ENCODE data around the gene ARHGEF5.

Gene ARHGEF5

DNA sequence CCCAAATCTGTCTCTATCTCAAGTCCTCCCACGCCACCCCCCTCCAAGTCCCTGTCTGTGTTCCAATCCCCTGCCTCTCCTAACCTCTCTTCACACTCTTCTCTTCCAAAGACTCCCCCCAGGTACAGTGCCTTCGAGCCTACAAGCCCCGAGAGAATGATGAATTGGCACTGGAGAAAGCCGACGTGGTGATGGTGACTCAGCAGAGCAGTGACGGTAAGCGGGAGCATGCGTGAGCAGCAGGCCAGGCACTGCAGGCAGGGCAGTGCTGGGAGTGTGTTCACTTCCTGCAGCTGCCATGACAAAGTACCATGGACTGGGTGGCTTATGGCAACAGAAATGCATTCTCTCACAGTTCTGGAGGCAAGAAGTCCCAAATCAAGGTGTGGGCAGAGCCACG, 23.4 kb downstream of the ARHGEF5 start:
- peak; percentile 14 for DNase-seq (ENCODE audit: low read depth)
- H3K4me3 ChIP-seq (ENCODE audit: low read length) = no peak overlapping the region
- TF ChIP-seq, protein P1, sequence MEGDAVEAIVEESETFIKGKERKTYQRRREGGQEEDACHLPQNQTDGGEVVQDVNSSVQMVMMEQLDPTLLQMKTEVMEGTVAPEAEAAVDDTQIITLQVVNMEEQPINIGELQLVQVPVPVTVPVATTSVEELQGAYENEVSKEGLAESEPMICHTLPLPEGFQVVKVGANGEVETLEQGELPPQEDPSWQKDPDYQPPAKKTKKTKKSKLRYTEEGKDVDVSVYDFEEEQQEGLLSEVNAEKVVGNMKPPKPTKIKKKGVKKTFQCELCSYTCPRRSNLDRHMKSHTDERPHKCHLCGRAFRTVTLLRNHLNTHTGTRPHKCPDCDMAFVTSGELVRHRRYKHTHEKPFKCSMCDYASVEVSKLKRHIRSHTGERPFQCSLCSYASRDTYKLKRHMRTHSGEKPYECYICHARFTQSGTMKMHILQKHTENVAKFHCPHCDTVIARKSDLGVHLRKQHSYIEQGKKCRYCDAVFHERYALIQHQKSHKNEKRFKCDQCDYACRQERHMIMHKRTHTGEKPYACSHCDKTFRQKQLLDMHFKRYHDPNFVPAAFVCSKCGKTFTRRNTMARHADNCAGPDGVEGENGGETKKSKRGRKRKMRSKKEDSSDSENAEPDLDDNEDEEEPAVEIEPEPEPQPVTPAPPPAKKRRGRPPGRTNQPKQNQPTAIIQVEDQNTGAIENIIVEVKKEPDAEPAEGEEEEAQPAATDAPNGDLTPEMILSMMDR (IDR thresholded peaks at IDR 0.05; ENCODE audit: insufficient read depth, low read depth, low read length, missing control alignments) = no peak

DNA sequence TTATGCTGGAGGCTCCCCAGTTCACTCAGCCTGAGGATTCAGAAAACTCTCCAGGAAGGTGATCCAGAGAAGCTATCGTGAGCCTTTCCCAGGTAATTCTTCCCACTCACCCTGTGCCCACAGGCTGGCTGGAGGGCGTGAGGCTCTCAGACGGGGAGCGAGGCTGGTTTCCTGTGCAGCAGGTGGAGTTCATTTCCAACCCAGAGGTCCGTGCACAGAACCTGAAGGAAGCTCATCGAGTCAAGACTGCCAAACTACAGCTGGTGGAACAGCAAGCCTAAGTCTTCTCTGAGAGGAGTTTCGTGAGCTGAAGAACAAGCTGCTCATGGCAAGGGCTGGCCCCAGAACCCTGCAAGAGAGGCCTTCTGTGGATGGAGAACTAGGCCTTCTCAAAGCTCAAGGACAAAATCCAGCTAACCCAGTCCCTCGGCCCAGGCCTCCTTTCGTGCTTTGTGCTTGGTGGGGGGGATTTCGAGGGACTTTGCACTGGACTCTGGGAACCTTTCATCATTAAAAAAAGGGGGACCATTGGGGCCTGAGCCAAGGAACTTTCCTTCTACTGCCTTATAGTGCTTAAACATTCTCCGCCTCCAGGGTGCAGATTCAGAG, 24.7 kb downstream of the ARHGEF5 start:
- TF ChIP-seq, protein P1 (IDR thresholded peaks at IDR 0.05; ENCODE audit: insufficient read depth, low read depth, low read length, missing control alignments) = no peak
- no peak overlapping the region for H3K4me3 ChIP-seq (ENCODE audit: low read length)
- no peak for DNase-seq (ENCODE audit: low read depth)

DNA sequence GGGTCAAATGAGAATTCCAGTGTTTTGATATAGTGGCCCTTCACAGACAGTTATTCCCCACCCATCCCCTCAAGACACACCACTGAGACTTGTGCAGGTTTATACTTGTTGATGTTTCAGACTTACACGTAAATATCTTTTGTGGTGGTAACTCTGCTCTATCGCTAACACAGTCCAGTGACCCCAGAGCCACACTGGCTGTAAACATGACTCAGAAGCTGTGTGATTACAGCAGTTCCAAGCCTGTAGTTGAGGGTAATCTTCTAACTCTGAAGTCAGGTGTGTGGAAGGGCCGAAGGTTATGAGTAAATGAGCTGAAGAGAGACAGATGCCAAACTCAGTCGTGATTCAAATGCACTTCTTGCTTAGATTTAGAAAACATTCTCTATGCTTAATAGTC, 28.9 kb downstream of the ARHGEF5 start:
- no peak overlapping the region for H3K4me3 ChIP-seq (ENCODE audit: low read length)
- DNase-seq (ENCODE audit: low read depth) = peak; percentile 60
- TF ChIP-seq, protein P1 (IDR thresholded peaks at IDR 0.05; ENCODE audit: insufficient read depth, low read depth, low read length, missing control alignments) = no peak

DNA sequence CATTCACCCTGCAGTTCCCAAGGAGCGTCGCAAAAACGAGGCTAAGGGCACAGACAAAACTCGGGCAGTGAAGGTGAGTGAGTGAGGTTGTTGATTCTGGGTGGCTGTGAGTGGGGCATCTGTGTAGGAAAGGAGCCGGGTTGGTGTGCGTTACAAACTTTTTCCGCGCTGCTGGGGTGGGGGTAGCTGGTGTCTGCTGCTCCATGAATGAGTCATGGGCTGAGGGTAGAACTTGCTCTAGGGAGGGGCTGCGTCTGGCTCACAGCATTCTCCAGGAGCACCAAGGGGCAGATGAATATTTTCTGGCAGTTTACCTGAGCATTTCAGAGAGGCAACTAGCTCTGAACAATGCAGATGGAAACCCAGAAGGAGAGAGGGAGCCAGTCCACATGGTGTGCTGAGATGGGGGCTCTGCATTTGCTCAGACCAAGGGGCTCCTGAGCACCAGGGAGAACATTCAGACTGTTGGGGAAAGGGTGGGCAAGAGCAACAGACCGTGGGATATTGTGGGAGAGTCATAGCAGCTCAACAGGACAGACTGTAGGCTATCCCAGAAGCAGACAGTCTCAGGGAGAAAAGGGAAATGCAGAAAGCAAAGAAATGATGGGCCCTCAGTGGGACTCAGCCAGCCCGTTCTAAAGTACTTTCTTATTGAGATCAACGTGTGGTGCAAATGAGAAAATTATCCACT, 29.5 kb downstream of the ARHGEF5 start:
- no peak overlapping the region for H3K4me3 ChIP-seq (ENCODE audit: low read length)
- peak; percentile 74 for DNase-seq (ENCODE audit: low read depth)
- TF ChIP-seq, protein P1 (IDR thresholded peaks at IDR 0.05; ENCODE audit: insufficient read depth, low read depth, low read length, missing control alignments) = no peak

DNA sequence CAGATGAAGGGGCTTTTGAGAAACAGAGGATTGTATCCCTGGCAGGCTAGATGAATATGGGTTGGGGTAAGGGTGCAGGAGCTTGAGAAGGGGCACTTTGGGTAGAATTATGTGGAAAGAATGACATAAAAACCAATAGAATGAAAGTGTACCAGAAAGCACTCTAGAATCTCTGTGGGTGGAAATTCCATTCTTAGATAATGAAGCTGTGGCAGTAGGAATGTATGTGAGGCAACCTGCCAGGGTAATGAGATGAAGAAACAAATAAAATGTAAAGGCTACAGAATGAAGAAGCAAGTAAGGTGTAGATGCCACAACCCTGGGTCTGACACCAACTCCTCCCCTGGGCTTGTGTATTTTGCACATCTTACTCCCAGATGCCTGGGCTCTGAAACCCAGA, 31.5 kb downstream of the ARHGEF5 start:
- peak; percentile 10 for DNase-seq (ENCODE audit: low read depth)
- no peak overlapping the region for H3K4me3 ChIP-seq (ENCODE audit: low read length)
- TF ChIP-seq, protein P1 (IDR thresholded peaks at IDR 0.05; ENCODE audit: insufficient read depth, low read depth, low read length, missing control alignments) = no peak

DNA sequence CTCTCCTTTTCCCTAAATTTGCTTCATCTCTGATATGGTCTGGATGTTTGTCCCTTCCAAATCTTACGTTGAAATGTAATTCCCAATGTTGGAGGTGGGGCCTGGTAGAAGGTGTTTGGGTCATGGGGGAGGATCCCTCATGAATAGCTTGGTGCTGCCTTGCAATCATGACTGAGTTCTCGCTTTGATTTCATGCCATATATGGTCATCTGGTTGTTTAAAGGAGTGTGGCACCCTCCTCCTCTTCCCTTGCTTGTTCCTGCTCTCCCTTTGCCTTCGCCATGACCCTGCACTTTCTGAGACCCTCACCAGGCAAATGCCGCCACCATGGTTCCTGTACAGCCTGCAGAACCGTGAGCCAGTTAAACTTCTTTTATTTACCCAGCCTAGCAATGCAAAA, 33.7 kb downstream of the ARHGEF5 start:
- TF ChIP-seq, protein P1 (IDR thresholded peaks at IDR 0.05; ENCODE audit: insufficient read depth, low read depth, low read length, missing control alignments) = no peak
- H3K4me3 ChIP-seq (ENCODE audit: low read length) = no peak overlapping the region
- DNase-seq (ENCODE audit: low read depth) = no peak

DNA sequence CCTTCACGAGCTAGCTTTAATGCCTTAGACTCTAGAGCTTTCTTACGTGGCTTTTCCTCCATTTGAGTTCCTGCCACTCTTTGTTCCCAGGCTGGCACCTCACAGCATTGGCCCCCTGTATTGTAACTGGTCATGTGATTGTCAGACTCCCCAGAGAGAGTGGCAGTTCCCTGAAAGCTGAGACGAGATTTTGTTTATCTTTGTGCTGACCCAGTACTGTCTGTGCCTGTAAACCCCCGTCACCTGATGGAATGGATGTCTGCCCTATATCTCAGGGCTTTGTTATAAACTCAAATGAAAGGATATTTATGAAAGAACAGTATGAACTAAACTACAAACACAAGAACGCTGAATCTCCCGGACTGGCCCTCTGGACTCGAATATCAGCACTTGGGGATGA, 35.3 kb downstream of the ARHGEF5 start:
- TF ChIP-seq, protein P1 (IDR thresholded peaks at IDR 0.05; ENCODE audit: insufficient read depth, low read depth, low read length, missing control alignments) = no peak
- H3K4me3 ChIP-seq (ENCODE audit: low read length) = no peak overlapping the region
- no peak for DNase-seq (ENCODE audit: low read depth)
